Liver (tissue), 3 donors: Measurements from ENCODE around the gene FAM13A.

Source experiments
- HNF4A ChIP-seq, 2 donors: conservative IDR thresholded peaks; 2 replicates each; pipeline ENCODE4 v1.6.1; 2016; ENCODE audit warnings: antibody characterized with exemption in 2 of 2, mild to moderate bottlenecking in 2 of 2
- NR2F2 ChIP-seq: IDR thresholded peaks from 2 replicates; pipeline ENCODE4 v1.6.1; 2016; ENCODE audit warnings: antibody characterized with exemption
- RAD21 ChIP-seq, 2 donors: IDR thresholded peaks; 2 replicates each; pipeline ENCODE4 v1.6.1; 2016; ENCODE audit warnings: antibody characterized with exemption in 2 of 2, mild to moderate bottlenecking in 2 of 2
- TAF1 ChIP-seq: conservative IDR thresholded peaks from 2 replicates; pipeline ENCODE4 v1.6.1; 2016; ENCODE audit warnings: antibody characterized with exemption, mild to moderate bottlenecking
- YY1 ChIP-seq: IDR thresholded peaks from 2 replicates; pipeline ENCODE4 v1.6.1; 2016; ENCODE audit warnings: antibody characterized with exemption, mild to moderate bottlenecking
- TF ChIP-seq, protein P1 (sequence below): fragments of 150-350 bp; IDR thresholded peaks from 2 replicates; pipeline ENCODE4 v1.5.1; 2017; ENCODE audit warnings: improper control_type of control experiment, low read depth, low read length; ENCODE audit not compliant: missing input control
- TF ChIP-seq, protein P2 (sequence below): IDR thresholded peaks from 2 replicates; pipeline ENCODE4 v1.6.1; 2016; ENCODE audit warnings: antibody characterized with exemption, mild to moderate bottlenecking
- donor health status: healthy.
- donor health status: healthy.

DNA sequence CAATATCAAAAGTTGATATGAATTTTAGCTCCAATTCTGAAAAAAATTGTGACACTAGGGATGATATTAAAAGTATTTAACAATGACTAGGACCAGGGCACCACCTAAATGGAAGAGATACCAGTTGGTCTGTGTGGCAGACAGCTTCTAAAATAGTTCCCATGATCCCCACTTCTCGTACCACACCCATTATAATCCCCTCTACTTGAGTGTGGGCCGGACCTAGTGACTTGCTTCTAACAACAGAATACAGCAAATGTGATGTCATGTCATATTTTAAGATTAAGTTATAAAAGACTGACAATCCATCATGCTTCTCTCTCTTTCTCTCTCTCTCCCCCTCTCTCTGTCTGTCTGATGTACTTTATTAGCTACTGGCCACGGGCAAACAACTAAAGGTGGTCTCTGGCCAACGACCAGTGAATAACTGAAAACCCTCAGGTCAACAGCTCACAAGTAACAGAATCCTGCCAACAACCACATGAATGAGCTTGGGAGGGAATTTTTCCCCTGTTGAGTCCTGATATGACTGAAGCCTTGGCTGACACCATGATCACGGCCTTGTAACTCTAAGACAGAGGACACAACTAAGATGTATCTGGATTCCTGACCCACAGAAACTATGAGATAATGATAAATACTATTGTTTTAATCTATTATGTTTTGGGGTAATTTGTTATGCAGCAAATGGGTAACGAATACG, 34.4 kb downstream of the FAM13A start:
- TF ChIP-seq YY1 (no peak), TAF1 (no peak), HNF4A (conservative IDR thresholded peaks at IDR 0.05) (no peak), RAD21 (IDR thresholded peaks at IDR 0.05) (no peak), NR2F2 (no peak)
- TF ChIP-seq, protein P1, sequence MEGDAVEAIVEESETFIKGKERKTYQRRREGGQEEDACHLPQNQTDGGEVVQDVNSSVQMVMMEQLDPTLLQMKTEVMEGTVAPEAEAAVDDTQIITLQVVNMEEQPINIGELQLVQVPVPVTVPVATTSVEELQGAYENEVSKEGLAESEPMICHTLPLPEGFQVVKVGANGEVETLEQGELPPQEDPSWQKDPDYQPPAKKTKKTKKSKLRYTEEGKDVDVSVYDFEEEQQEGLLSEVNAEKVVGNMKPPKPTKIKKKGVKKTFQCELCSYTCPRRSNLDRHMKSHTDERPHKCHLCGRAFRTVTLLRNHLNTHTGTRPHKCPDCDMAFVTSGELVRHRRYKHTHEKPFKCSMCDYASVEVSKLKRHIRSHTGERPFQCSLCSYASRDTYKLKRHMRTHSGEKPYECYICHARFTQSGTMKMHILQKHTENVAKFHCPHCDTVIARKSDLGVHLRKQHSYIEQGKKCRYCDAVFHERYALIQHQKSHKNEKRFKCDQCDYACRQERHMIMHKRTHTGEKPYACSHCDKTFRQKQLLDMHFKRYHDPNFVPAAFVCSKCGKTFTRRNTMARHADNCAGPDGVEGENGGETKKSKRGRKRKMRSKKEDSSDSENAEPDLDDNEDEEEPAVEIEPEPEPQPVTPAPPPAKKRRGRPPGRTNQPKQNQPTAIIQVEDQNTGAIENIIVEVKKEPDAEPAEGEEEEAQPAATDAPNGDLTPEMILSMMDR: no peak
- TF ChIP-seq, protein P2, sequence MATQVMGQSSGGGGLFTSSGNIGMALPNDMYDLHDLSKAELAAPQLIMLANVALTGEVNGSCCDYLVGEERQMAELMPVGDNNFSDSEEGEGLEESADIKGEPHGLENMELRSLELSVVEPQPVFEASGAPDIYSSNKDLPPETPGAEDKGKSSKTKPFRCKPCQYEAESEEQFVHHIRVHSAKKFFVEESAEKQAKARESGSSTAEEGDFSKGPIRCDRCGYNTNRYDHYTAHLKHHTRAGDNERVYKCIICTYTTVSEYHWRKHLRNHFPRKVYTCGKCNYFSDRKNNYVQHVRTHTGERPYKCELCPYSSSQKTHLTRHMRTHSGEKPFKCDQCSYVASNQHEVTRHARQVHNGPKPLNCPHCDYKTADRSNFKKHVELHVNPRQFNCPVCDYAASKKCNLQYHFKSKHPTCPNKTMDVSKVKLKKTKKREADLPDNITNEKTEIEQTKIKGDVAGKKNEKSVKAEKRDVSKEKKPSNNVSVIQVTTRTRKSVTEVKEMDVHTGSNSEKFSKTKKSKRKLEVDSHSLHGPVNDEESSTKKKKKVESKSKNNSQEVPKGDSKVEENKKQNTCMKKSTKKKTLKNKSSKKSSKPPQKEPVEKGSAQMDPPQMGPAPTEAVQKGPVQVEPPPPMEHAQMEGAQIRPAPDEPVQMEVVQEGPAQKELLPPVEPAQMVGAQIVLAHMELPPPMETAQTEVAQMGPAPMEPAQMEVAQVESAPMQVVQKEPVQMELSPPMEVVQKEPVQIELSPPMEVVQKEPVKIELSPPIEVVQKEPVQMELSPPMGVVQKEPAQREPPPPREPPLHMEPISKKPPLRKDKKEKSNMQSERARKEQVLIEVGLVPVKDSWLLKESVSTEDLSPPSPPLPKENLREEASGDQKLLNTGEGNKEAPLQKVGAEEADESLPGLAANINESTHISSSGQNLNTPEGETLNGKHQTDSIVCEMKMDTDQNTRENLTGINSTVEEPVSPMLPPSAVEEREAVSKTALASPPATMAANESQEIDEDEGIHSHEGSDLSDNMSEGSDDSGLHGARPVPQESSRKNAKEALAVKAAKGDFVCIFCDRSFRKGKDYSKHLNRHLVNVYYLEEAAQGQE: no peak
